Muscle of arm (tissue), 14 donors: ENCODE measurements around the gene ZDHHC11B. TPM values are rescaled to one million over a fixed set of nuclear protein-coding genes. Genes with fewer than 3 reads are reported as not detected.
"Not testable (repeated sequence)": the region's sequence is repeated elsewhere in the genome, so short reads cannot be mapped to it uniquely, and the experiment has no call there.

Source experiments
- DNase-seq: peaks from one replicate; pipeline ENCODE4 v3.0.0-alpha.2; 2013
- long read RNA-seq, 11 donors: transcript quantifications; one replicate each; lab custom pipeline, GENCODE V29; 2026
- polyA plus RNA-seq, 12 donors: library from polyadenylated mRNA; unstranded; fragments of 120-200 nt; gene quantifications; one replicate each; pipeline ENCODE4 v1.2.1, GENCODE V29; 2013; ENCODE audit not compliant: insufficient read length in 12 of 12

Gene ZDHHC11B, protein sequence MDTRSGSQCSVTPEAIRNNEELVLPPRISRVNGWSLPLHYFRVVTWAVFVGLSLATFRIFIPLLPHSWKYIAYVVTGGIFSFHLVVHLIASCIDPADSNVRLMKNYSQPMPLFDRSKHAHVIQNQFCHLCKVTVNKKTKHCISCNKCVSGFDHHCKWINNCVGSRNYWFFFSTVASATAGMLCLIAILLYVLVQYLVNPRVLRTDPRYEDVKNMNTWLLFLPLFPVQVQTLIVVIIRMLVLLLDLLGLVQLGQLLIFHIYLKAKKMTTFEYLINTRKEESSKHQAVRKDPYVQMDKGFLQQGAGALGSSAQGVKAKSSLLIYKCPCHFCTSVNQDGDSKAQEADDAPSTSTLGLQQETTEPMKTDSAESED
- 10 to 100 TPM in 5 of 12 donors, 1 to 10 TPM in 6, not detected in 1; 5.3 to 34.3 (median 9.0) TPM for polyA plus RNA-seq
- long read RNA-seq, donor 1, partial matches to known transcripts: 7 of 8 reads
- long read RNA-seq, donor 1, other reads (novel, unspliced or antisense): 0 of 8 reads
- long read RNA-seq, donor 2: 0 reads
- long read RNA-seq, donor 3: 0 reads
- long read RNA-seq, donor 4, partial matches to known transcripts: 0 of 1 reads
- long read RNA-seq, donor 4, other reads (novel, unspliced or antisense): 0 of 1 reads
- long read RNA-seq, donor 5: 0 reads
- long read RNA-seq, donor 6: 0 reads
- long read RNA-seq, donor 7: 0 reads
- long read RNA-seq, donor 8, partial matches to known transcripts: 0 of 2 reads
- long read RNA-seq, donor 8, other reads (novel, unspliced or antisense): 0 of 2 reads
- long read RNA-seq, donor 9: 0 reads
- long read RNA-seq, donor 10: 0 reads
- long read RNA-seq, donor 11: 0 reads

DNA sequence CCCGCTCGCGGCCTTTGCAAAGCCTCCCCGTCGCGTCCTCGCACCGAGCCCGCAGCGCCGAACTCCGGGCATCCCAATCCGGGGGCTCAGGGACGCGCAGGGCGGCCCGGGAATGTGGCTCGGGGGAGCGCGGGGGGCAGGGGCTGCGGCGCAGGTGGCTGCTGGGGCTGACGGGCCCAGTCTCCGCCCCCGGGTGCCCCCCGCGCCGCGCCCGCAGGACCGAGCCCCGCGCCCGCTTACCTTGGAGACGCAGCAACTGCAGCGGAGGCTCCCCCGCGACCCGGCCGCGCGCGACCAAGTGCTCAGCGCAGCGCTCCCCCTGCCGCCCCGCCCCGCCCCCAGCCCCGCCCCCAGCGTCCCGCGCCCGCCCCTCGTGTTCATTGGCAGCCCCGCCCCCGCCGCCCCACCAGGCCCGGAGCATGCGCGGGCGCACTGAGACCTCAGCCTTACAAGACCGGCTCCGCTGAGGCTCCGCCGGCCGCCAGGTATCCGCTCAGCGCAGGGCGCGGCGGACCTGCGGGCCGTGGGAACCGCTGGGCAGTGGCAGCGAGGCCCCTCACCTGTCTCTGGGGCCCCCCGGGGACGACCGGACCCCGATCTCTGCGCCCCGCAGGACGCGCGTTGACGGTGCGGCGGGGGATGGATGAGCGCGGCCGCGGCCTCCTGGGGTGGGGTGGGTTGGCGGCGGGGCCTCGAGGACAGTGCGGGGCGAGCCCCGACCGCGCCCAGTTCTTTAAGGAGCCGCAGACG is at the start of gene ZDHHC11B:
Gene ZDHHC11B, minus strand, starts transcription at position 302 of the 750 bp plus-strand sequence. CDS start 17,810 bp downstream, outside the sequence.
- peak; percentile 49 for DNase-seq

DNA sequence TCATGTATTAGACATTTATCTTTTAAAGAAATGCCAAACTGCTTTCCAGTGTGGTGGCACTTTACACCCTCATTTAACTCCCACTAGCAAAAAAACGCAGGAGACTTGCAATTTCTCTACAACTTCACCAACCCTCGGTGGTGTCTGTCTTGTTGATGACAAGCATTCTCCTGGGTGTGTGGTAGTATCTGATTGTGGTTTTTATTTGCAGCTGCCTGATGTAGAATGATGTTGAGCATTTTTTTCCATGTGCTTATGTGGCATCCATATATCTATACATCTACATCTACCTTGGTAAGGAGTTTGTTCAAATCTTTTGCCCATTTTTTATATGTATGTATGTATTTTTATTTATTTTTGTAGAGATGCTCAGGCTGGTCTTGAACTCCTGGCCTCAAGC is 49.5 kb upstream of the ZDHHC11B start:
- DNase-seq: not testable (repeated sequence)

DNA sequence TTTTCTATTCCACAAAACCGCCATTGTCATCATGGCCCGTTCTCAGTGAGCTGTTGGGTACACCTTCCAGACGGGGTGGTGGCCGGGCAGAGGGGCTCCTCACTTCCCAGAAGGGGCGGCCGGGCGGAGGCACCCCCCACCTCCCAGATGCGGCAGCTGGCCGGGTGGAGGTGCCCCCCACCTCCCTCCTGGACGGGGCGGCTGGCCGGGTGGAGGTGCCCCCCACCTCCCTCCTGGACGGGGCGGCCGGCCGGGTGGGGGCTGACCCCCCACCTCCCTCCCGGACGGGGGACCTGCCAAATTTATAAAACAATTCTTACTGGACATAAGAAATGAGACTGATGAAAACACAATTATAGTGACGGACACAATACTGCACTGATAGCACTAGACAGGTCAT is 43.7 kb upstream of the ZDHHC11B start:
- not testable (repeated sequence) for DNase-seq

DNA sequence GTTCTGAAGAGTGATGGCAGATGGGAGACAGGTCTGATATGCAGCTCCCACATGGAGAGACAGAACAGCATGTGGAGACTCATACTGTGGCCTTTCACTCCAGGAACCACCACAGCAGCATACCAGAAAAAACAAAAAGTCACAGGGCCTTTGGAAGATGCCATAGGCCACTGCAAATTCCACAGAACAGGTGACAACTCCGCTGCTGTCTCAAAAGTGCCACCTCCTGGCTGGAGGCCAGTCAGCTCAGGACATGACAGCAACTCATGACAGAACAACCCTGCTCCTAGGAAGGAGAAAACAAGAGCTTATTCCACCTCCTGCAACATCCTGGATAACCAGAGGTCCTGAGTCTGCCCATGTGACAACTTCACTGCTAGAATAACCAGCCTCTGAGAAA is 41.0 kb upstream of the ZDHHC11B start:
- not testable (repeated sequence) for DNase-seq

DNA sequence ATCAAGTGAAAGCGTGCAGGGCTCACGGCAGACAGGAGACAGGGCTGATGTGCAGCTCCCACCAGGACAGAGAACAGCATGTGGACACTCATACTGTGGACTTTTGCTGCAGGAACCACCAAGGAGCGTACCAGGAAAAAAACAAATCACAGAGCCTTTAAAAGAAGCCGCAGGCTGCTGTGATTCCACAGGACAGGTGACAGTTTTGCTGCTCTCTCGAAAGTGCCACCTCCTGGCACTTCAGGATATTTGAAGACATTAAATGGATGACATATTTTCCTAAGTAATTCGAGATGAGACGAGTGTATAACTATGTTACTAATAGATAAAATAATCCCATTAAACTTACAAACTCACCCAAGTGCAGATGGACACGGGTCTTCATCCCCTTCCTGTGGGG is 37.0 kb upstream of the ZDHHC11B start:
- DNase-seq: no peak

DNA sequence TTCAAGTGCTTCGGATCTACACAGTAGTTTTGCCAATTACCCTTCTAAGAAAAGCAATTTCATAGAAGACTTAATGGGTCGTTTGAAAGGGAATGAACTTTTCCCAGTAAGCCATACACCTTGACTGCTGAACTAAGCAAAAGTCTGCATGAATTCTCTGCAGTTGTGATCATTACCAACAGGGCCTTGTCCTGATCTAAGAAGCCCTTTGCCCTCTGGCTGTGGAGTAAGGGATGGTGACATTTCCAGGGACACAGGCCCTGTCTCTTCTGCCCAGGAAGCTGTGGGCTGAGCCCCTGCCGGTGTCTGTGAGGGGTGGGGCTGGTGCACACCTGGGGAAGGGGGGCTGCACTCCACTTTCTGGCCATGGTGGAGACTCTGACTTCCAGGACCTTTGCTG is 35.7 kb upstream of the ZDHHC11B start:
- DNase-seq: no peak

DNA sequence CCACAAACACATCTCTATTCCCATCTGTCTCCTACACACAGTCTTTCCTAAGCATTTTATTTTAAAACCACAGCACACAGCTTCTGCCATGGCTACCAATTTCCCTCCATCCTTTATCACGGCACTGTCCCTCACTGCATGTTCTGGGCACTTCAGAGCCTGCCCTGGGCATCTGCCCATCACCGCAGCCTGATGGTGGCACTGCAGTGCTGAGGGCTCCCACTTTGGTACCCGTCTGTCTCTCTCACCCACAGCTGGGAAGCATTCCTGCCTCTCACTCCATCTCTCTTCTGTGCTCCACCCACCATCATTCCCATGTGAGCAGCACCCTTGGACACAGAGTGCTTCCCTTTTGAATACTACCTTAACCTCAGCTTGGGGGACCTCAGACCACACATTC is 34.5 kb upstream of the ZDHHC11B start:
- DNase-seq: no peak

DNA sequence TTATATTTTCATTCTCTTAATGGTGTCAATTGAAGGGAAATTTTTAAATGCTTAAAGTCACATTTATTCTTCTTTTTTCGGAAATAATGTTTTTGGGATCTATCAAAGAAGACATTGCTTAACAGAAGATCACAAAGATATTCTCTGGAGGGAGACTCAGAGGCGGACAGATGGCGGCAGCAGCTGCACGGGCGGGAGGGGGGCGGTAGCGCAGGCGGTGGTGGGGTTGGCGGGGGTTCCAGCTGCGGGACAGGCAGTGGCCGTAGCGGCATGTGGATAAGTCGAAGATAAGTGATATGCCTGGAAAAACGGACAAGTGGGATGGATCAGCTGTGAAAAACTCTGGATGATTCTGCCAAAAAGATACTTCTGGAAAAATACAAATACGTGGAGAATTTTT is 31.6 kb upstream of the ZDHHC11B start:
- DNase-seq: no peak

DNA sequence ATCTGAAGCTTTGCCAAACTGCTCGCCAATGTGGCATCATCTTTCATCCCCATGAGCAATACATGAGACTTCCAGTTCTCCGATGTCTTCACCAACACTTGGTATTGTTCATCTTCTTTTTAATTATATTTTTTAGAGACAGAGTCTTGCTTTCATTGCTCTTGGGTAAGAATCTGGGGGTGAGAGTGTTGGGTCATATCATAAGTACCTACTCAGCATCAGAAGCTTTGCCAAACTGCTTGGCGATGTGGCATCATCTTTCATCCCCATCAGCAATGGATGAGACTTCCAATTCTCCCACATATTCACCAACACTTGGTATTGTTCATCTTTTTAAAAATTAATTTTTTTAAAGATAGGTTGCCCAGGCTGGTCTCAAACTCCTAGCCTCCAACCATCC is 30.9 kb upstream of the ZDHHC11B start:
- DNase-seq: no peak

DNA sequence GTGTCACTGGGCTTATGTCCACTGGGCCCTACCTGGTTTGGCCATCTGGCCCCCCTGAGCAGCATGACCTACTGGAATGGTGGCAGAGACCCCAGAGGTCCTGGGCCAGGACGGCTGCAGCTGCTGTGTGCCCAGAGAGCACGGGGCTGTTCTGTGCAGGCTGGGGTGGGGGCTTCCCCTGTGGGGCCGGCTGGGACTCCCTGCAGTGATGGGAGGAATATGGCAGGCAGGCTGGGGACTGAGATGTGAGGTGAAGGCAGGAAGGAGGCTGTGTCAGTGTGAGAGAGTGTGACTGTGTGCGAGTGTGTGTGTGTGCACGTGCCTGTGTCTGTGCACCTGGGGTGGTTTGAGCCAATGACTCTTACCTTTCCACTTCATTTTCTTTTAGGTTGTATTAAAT is 29.0 kb upstream of the ZDHHC11B start:
- DNase-seq: not testable (repeated sequence)

DNA sequence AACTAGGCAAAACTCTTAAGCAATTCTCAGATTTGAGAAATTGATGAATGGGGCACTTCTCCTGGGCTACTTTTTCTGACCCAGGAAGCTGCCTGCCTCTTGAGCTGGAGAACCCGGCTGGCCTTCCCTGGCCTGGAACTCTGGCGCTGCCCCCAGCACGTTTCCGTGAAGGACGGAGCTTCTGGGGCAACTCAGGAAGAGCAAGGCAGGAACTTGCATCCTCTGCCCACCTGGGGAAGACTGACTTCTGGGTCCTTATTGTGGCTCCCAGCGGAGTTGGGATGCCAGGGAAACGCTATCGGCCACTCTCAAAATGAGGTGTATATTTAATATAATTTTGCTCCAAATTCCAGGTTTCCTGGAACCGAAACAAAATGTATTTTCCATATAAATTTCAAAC is 26.9 kb upstream of the ZDHHC11B start:
- DNase-seq: not testable (repeated sequence)

DNA sequence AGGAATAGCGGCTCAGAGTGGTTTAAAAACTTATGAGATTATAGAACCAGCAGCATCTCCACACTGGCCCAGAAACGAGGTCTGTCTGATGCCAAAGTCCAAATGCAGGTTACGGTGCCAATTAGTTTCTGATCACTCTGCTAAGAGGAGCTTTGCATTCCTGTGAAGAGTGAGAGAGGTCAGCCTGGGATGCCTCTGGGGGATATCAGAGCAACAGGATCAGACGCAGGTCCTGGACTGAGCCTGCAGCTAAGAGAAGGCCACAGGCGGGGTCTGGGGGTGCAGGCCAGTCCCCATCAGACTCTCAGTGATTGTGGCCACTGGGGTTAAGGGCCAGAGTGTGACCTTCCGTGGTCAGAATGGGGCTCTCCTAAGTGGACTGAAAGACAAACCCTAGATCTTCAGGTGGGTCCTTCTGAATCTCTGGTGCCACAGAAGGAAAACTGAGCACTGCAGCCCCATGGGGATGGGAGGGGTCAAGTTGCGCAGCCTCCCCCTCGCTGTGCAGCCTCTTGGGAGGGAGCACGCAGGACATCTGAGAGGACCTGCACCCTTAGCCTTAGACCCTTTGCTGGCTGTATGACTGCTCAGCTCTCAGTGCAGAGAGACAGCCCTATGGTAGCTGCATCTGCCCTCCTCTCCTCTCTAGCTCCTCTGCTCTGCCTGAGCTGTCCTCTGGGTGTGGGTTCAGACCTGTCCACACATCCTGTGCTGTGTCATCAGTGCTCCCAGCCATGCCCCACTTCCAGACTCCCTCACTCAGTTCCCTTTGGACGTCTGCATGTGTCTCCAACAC is 23.4 kb upstream of the ZDHHC11B start:
- not testable (repeated sequence) for DNase-seq

DNA sequence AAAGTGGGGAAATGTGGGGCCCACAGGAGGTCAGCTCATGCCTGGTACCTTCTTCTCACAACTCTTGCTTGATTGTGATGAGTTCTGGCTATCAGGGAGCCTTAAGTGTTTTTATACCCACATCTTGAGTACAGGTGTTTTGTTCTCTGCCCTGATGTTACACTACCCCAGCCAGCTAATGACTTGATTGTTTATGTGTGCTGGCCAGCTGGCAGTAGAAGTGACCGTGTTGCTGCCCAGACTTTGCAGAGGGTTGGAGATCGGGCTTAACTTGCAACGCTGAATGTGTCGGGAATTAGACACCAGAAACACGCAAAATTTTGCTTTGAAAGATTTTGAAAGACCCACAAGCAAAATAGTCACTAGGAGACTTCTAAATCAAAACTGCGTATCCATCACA is 16.9 kb upstream of the ZDHHC11B start:
- no peak for DNase-seq

DNA sequence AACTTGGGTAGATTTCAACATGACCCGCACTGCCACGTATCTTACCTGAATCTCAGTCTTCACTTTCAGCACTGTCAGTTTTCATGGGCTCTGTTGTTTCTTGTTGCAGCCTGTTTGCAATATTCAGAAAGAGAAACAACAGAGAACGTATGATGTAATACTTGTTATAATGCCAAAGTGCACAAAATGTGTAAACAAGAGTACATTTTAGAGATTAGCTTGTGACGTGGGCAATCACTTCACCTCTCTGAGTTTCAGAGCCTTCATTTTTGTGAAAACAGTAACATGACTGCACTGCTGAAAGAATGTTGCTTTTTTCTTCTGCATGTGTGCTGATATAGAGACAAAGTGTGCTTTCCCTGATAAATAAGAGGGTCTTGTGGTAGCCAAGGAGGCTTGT is 16.5 kb upstream of the ZDHHC11B start:
- DNase-seq: not testable (repeated sequence)

DNA sequence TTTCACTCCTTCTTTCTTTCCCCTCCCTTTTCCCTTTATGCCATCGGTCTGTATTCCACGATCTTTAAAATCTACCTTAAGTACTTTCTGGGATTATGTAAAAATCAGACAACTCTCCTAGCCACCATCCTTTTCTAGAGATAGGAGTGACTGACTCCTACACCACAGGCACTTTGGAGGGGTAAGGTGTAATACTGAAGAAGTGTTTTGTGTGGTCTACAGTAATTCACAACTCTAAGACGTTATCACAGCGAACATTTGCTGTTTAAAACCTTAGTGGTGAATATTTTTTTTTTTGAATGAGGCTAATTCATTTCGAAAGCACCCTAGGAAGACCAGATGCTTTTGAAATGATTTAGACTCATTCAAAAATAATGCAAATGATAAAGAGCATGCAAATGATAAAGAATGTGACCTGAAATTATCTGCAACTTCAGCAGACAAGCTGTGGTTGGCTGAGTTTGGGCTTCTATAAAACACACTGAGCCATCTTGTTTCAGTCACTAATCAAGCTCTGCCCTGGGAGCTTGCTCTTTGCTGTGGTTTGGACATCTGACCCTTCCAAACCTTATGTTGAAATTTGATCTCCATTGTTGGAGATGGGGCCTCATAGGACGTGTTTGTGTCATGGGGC is 14.1 kb upstream of the ZDHHC11B start:
- not testable (repeated sequence) for DNase-seq

DNA sequence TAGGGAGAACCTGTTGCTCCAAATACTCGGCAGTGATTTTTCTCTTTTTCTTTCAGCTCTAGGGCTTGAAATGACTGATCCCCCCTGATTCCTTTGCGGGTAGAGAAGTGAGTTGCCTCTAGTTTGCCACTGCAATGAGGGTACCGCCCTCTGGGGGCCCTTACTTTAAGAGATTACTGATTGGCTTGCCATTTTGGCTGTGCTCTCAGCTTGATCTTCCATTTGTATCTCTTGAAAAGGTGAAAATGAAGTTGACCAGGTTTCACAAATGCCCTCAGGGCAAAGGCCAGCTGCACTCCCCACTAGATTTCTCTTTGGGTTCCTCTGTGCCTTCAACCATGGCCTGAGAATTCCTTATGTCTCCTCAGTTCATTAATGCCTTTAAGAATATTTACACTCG is 13.5 kb upstream of the ZDHHC11B start:
- DNase-seq: not testable (repeated sequence)

DNA sequence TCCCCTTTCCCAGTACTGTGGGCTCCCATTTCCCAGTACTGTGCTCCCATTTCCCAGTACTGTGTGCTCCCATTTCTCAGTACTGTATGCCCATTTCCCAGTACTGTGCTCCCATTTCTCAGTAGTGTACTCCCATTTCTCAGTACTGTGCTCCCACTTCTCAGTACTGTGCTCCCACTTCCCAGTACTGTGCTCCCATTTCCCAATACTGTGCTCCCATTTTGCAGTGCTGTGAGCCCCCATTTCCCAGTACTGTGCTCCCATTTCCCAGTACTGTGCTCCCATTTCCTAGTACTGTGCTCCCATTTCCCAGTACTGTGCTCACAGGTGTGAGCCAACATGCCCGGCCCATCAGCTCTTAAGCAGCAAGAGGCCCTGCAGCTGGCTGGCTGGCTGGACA is 11.3 kb upstream of the ZDHHC11B start:
- not testable (repeated sequence) for DNase-seq

DNA sequence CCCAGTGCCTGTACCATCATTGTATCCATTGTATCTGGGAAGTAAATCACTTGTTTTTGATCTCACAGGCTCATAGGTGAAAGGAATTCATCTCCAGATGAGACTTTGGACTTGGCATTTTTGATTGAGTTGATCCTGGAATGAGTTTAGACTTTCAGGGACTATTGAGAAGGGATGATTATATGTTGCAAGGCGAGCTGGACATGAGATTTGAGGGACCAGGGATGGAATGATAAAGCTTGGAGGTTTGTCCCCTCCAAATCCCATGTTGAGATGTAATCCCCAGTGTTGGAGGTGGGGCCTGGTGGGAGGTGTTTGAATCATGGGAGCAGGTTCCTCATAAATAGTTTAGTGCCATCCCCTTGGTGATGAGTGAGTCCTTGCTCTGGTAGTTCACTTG is 10.4 kb upstream of the ZDHHC11B start:
- DNase-seq: not testable (repeated sequence)

DNA sequence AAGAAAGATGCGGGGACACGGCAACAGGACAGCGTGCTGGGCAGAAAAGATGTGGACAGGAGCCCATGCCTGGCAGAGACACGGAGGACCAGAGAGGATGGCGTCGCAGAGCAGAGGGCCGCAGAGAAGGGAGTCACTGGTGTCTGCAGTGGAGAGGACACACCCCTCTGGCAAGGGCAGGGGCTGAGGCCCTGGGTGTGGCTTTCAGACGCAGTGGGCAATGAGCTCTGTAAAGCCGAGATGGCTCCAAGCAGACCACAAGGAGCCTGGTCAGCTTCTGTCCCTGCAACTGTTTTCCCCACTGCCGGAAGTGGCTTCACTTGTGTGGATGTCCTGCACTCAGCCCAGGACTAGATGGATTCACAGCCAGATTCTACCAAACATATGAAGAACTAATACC is 4.2 kb upstream of the ZDHHC11B start:
- DNase-seq: not testable (repeated sequence)

DNA sequence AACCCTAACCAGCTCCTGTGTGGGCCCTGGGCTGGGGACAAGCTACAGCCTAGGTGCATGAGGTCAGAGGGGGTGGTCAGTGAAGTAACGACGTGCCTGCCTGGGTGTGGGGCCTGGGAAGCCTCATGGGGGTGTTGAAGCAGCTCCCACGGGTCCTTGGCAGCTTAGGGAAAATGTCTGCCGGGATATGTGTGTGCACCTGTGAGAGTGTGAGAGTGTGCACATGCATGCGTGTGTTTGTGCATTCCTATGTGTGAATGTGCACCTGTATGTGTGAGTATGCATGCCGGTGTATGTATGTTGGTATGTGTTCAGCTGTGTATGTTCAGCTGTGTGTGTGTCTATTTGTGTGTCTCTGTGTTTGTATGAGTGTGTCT is 3.3 kb upstream of the ZDHHC11B start:
- not testable (repeated sequence) for DNase-seq
